ENCODE results near the gene SMAD1.

SMAD1 gene

GRCh38 chr4:145545538-145546174, 64.0 kb downstream of the SMAD1 start:
- no peak overlapping the region for H3K4me3 ChIP-seq (ENCODE audit: low read depth, low read length)
- DNase-seq (ENCODE audit: low read depth) = peak; percentile 63

GRCh38 chr4:145546175-145546915, 64.7 kb downstream of the SMAD1 start:
- H3K4me3 ChIP-seq (ENCODE audit: low read depth, low read length) = no peak overlapping the region
- no peak for DNase-seq (ENCODE audit: low read depth)
- TF ChIP-seq CTCF (IDR thresholded peaks at IDR 0.05; ENCODE audit: insufficient read depth, low read depth, low read length, missing control alignments) = no peak

More at GRCh38 chr4:145545538-145546174, 64.0 kb downstream of the SMAD1 start:
- no peak for TF ChIP-seq CTCF (IDR thresholded peaks at IDR 0.05; ENCODE audit: insufficient read depth, low read depth, low read length, missing control alignments)

GRCh38 chr4:145551660-145552059, 70.0 kb downstream of the SMAD1 start:
- H3K4me3 ChIP-seq (ENCODE audit: low read depth, low read length) = no peak overlapping the region
- no peak for DNase-seq (ENCODE audit: low read depth)
- TF ChIP-seq CTCF (IDR thresholded peaks at IDR 0.05; ENCODE audit: insufficient read depth, low read depth, low read length, missing control alignments) = no peak

GRCh38 chr4:145552181-145552822, 70.6 kb downstream of the SMAD1 start:
- H3K4me3 ChIP-seq (ENCODE audit: low read depth, low read length) = no peak overlapping the region
- peak; percentile 37 for DNase-seq (ENCODE audit: low read depth)

GRCh38 chr4:145553375-145553774, 71.7 kb downstream of the SMAD1 start:
- H3K4me3 ChIP-seq (ENCODE audit: low read depth, low read length) = no peak overlapping the region
- no peak for TF ChIP-seq CTCF (IDR thresholded peaks at IDR 0.05; ENCODE audit: insufficient read depth, low read depth, low read length, missing control alignments)

More at GRCh38 chr4:145552181-145552822, 70.6 kb downstream of the SMAD1 start:
- no peak for TF ChIP-seq CTCF (IDR thresholded peaks at IDR 0.05; ENCODE audit: insufficient read depth, low read depth, low read length, missing control alignments)

GRCh38 chr4:145554691-145555090, 73.0 kb downstream of the SMAD1 start:
- no peak for TF ChIP-seq CTCF (IDR thresholded peaks at IDR 0.05; ENCODE audit: insufficient read depth, low read depth, low read length, missing control alignments)
- DNase-seq (ENCODE audit: low read depth) = no peak
- H3K4me3 ChIP-seq (ENCODE audit: low read depth, low read length) = no peak overlapping the region

More at GRCh38 chr4:145553375-145553774, 71.7 kb downstream of the SMAD1 start:
- no peak for DNase-seq (ENCODE audit: low read depth)
